Kidney tubule cell (primary cell): ENCODE data around the gene BOC.
"Not testable (repeated sequence)": the region's sequence is repeated elsewhere in the genome, so short reads cannot be mapped to it uniquely, and the experiment has no call there.

ENCODE experiments used
- DNase-seq: peaks from one replicate; pipeline ENCODE4 v3.0.0-alpha.2; 2018; ENCODE audit warnings: low spot score

Gene BOC, protein sequence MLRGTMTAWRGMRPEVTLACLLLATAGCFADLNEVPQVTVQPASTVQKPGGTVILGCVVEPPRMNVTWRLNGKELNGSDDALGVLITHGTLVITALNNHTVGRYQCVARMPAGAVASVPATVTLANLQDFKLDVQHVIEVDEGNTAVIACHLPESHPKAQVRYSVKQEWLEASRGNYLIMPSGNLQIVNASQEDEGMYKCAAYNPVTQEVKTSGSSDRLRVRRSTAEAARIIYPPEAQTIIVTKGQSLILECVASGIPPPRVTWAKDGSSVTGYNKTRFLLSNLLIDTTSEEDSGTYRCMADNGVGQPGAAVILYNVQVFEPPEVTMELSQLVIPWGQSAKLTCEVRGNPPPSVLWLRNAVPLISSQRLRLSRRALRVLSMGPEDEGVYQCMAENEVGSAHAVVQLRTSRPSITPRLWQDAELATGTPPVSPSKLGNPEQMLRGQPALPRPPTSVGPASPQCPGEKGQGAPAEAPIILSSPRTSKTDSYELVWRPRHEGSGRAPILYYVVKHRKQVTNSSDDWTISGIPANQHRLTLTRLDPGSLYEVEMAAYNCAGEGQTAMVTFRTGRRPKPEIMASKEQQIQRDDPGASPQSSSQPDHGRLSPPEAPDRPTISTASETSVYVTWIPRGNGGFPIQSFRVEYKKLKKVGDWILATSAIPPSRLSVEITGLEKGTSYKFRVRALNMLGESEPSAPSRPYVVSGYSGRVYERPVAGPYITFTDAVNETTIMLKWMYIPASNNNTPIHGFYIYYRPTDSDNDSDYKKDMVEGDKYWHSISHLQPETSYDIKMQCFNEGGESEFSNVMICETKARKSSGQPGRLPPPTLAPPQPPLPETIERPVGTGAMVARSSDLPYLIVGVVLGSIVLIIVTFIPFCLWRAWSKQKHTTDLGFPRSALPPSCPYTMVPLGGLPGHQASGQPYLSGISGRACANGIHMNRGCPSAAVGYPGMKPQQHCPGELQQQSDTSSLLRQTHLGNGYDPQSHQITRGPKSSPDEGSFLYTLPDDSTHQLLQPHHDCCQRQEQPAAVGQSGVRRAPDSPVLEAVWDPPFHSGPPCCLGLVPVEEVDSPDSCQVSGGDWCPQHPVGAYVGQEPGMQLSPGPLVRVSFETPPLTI

DNA sequence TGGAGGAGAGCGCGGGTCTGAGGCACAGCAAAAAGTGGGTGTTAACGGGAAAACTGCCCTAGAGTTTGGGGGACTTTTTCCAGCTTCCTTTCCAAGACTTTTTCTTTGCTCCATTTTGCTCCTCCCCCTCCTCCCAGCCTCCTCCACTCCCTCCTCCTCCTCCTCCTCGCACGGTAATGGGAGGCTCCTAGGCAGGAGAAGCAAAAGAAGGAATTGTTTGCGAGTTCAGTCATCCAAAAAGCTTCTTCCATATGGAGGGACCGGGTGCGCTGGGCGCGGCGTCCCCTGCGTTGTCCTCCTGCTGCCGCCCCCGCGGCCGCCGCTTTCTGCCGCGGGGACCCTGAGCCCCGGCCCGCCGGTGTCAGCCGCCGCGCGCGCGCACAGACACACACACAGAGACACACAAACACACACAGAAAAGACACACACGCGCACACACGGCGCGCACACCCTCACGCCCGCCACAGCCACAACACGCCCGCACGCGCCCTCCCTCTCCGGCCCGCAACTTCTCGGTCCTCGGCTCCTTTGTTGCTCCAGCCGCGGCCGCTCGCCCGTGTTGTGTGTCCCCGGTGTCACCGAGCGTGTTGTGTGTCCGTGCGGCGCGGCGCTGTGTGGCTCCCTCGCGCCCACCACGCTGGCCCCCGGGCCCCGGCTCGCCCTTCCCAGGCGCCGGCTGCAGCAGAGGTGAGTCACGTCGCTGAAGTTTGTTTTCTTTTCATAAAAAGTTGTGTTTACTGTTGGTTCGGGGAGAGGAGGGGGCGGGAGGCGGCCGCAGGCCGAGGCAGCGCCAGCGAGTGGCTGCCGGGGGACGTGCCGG is at the start of gene BOC:
BOC (plus strand) TSS at position 228 of the 820 bp plus-strand sequence. CDS start 38,246 bp downstream, outside the sequence.
- DNase-seq: peak; percentile 57

DNA sequence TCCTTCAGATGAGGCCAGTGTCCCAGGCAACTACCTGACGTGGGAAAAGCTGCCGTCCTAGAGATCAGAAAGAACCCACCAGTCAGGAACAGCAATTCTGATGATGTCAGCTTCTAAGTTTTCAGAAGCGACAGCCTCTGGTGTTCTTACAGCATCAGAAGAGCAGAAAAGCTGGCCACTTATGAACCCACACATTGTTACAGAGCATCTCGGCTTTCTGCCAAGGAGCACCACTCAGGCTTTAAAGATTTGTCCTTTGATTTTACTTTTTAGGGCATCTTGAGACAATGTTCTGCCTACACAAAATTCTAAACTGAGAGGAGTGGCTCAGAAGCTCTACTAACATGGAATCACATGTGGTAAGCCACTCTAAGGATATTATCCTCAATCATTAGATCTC is 49.7 kb upstream of the BOC start:
- no peak for DNase-seq

DNA sequence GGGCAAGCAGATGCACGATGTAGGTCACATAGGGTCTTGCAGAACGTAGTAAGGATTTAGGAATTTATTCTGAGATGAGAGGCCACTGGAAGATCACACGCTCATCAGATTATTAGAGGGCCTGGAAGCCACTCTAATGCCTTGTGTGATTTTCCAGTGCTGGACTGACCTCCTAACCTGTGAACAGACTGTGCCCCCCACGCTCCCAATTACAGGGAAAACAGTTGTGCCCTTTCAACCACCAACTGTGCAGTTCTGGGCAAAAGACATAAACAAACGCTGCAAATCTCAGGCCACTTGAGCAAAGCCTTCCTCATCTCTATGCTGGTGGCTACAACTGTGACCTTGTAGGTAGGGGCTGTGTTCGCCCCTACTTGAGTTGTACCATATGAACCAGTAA is 48.2 kb upstream of the BOC start:
- DNase-seq: no peak

DNA sequence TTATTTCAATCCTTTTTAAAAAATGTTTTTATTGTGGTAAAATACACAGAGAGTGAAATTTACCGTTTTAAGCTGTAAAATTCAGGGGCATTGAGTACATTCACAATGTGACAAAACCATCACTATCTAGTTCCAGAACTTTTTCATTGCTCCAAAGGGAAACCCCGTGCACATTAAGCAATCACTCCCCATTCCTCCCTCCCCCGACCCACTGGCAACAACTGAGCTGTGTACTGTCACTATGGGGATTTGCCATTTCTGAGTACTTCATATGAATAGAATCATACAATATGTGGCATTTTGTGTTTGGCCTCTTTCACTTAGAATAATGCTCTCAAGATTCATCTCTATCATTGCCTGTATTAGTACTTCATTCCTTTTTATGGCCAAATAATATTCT is 45.5 kb upstream of the BOC start:
- DNase-seq: no peak

DNA sequence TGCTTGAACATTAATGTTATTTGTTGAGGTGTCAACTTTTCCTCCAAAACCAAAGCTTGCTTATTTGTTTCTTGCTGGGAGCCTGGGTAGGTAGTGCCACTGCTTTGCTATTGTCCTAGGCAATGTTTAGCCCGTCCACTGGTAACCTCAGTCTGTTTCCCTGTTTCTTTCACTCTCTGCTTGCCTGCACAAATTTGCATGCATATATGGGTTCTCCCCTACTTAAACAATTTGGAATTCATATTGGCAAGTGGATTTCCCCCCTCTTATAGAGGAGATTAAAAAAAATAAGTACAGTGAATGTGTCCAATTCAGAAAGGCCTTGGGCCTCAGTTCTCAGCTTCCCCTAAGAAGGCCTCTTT is 45.0 kb upstream of the BOC start:
- no peak for DNase-seq

DNA sequence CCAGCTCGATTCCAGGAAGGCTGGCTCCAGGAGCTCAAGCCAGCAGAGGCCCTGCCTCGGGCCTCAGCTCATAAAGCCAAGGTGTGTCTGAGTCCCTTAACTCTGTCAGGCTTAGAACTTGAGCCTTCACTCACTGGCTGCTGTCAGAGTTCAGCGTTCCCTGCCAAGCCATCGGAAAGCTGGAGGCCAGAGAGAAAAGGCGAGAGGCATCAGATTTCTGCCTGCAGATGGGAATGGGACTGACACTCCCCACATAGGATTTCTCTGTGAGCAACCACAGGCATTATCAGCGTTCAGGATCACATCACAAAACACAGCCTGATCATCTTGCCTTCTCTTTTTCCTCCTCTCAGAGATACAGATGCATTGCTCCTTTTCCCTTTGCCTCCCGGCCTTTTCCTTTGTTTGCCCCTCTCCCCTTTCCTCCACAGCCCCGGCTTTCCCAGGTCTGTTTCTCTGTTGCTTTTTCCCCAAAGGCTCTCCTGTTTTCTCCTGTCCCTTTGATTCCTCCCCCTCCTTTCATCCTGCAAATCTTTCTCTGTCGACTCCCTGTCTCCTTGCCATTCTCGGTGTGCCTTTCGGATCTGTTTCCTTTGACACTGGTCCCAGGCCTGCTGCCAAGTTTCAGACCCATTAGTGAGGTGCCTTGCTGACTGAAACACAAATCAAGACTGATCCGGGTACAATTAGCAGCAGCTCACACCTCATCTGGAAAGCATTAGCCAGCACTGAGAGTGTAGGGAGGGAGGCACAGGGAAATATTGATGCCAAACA is 44.5 kb upstream of the BOC start:
- peak; percentile 8 for DNase-seq

DNA sequence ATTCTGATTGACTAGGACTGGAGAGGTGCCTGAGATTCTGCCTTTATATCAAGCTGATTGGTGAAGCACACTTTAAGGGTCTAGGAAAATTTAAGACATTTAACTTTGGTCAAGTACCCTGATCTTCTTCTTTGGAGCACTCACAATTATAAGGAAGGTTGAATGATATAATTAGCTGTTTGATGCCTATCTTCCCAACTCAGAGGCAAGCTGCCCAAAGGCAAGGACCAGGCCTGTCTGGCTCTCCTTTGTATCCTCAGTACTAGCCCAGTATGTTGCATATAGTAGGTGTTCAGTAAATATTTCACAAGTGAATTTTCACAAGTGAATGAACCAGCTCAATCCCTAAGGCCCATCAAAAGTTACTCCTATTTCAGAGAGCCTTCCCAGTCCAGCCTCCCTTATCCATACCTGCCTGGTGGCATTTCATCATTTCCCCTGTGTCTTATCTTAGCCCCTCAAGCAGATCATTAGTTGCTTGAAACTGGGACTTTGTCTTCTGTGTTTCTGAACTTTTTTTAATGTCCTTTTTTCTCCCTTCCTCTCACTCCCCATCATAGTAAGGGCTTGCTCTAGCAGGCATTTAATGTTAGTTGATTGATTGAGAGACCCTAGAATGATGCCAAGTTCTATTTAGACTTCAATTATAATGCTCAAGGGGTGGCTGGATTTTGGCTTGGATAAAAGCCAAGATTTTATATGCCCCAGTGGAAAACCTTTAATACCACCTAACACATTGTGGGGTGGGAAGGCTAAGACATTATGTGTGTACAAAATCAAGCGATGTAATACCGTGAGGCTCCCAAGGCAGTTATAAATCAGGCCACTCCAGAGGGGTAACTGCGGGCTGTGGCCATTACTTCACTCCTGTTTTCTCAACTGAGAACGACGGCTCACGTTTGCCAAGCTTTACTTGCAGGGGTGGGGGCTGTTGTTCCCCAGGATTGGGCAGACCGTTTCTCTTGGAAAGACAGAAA is 43.2 kb upstream of the BOC start:
- no peak for DNase-seq

DNA sequence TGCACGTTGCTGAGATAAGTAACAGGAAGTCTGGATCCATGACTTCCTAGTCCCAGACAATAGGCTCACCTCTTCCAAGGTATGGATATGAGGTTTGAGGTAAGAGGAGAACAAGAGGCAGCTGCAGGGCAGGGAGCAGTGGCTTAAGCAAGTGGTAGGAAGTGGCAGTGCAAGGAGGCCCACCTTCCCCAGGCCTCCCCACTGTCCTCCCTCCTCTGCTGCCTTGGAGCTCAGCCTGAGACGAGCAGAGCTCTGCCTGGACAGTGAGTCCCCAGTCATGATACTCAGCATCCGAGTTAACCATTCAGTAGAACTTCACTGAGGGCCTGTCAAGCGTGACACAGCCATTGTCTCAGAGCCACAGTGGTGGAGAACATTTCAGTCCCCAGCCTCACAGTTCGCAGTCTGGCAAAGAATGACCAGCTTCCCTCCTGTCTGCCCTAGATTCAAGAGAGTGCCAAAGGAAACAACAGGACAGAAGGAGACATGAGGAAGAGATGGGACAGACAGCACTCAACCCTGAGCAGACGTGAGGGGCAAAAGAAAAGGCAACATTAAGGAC is 41.4 kb upstream of the BOC start:
- peak; percentile 22 for DNase-seq

DNA sequence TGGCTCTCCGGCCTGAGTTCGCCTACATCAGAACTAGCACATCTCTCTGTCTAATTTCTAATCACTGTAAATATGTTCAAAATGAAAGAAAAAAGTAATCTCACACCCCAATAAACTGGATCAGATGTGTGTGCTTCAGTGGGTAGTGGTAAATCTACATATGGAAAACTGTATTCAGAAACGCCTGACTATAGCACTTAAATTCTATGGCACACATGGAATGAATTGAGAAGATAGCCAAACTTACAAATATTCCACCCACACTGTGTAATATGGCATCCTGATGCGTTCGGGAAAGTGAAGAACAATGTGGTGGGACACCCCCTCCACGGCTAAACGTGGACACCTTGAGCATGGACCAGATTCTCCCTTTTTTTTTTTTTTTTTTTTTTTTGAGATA is 40.6 kb upstream of the BOC start:
- DNase-seq: no peak

DNA sequence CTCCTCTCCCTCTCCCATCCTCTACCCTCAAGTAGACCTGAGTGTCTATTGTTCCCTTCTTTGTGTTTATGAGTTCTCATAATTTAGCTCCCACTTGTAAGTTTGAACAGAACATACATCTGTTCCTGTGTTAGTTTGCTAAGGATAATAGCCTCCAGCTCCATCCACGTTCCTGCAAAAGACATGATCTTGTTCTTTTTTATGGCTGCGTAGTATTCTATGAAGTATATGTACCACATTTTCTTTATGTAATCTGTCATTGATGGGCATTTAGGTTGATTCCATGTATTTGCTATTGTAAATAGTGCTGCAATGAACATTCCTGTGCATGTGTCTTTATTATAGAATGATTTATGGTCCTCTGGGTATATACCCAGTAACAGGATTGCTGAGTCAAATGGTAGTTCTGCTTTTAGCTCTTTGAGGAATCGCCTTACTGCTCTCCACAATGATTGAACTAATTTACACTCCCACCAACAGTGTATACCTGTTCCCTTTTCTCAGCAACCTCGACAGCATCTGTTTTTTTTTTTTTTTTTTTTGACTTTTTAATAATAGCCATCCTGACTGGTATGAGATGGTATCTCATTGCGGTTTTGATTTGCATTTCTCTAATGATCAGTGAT is 39.6 kb upstream of the BOC start:
- DNase-seq: not testable (repeated sequence)

DNA sequence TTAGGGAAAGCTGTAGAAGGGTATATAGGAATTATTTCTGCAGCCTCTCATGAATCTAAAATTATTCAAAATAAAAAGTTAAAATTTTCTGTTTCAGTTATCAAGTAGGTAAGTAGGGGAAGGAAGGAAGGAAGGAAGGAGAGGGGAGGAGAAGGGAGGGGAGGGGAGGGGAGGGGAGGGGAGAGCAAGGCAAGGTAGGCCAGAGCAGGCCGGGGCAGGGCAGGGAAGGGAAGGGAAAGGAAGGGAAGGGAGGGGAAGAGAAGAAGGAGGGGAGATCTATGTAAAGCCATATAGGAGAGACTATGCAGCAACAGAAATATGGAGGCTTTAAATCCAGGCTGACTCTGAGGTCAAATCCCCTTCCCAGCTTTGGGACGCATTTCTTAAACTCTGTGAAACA is 38.3 kb upstream of the BOC start:
- no peak for DNase-seq

DNA sequence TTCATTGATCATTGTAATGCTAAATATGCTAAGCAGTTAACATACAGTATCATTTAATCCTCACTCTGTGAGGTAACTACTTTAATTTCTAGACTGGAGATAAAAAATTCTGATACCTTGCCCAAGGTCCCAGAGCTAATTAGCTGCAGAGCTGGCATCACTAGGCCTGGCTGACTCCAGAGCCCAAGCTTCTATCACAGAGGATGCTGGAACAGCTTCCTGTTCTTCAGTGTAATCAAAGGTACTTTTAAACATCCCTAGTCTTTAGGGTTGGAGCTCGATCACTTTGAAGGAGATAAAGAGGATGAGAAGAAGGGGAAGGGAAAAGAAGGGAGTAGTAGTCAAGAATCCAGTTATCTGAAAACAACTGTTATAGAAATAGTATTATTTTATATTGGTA is 37.1 kb upstream of the BOC start:
- no peak for DNase-seq

DNA sequence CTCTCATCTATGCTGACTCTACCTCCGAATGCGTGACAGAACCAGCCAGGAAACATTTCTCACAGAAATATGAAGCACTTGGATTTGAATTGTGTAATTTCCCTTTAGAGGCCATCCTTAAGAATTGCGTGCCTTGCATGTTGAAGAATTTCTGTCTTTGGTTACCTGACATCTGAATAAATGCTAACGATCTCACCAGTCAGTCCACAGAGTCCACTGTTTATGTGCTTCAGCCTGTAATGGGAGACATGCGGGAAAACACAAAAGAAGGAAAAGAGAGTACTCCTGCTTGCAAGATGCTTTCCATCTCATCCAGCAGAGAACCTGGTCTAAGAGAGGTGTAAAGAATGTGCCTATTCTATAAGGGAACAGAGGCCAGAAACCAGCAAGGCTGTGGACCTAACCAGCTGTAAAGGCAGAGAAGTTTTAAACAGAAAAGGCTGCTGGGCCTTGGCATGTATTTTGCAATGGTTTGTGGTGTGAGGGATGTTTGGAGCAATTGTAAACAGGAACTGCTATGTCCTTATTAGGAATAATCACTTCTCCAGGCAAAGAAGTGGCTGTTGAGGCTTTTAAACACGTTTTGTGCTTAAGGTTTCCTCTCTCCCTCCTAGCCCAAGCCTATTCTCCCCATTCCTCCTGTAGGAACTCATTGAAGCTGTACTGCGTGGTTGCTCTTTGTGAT is 36.4 kb upstream of the BOC start:
- DNase-seq: no peak

DNA sequence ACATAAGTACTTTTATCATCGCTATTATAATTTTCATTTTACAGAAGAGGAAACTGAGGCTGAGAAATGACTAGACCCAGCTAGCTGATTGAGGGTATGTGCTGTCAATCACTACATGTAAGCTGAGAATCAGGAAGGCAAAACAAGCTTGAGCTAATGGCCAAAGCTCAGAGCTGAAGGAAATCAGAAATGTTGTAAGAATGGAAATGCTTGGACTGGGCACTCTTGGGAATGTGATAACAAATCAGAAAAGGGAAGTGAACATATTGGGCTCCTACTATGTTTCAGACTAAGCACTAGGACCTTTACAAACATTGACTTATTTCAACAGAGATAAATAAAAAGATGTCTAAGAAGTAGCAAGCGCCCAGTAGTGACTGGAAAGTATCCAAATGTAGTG is 33.8 kb upstream of the BOC start:
- DNase-seq: no peak

DNA sequence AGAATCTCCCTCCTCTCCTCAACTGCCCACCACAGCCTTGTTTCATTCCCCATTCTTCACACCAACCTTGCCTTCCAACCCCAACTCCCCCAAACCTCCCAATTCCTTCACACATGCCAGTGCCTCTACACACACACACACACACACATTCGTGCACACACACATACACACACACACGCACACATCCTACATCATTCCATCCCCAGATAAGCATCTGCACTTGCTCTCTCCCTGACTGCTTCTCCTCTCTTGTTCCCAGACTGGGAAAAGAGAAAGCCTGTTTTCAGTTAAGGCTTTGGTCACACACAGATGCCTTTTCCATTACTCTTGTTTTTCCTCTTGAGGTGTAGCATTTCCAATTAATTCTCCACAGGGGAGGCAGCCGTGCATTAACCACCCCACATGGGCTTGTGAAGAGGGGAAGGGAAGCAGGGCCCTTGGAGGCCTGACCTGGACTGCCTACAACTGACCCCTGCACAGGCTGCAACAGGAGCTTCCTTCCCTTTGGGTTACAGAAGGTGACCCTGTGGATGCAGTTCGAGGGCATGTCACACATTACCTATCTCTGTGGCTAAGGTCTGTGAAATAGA is 32.0 kb upstream of the BOC start:
- no peak for DNase-seq

DNA sequence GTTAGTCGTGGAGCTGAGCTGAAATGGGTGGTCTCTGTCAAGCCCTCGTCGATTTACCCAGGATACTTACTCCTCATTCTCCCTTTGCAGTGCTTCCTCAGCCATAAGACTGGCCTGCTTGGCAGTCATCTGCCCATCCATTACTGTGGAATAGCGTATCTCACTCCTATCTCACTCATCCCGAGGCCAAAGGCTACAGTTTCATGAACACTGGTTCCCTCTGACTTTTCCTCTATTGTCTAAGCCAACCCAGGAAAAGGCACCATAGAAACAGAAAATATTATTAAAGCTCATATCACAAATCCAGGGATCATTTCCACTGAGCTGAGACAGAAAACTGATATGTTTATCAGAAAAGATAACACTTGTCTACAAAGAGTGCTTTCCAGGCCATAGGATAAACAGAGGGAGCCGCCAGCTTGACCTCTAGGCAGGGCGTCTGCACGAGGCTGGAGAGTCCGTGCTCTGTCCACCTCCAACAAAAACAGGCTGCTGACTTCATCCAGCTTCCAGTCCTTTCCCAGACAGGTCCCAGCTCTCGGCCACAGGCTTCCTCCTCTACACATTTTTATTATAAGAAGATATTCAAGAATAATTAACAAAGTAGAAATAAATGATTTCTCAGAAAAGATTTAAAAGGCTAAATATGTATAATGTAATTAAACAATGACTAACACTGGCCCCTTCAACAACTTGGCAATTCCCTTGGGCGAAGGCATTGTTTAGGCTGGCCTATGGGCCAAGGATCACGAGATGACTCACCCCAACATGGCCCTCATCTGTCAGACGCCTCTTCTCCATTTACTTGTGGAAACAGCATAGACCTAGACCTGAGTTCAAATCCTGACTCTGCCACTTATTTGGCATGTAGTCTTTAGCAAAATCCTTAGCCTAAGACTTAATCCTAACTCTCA is 27.4 kb upstream of the BOC start:
- no peak for DNase-seq

DNA sequence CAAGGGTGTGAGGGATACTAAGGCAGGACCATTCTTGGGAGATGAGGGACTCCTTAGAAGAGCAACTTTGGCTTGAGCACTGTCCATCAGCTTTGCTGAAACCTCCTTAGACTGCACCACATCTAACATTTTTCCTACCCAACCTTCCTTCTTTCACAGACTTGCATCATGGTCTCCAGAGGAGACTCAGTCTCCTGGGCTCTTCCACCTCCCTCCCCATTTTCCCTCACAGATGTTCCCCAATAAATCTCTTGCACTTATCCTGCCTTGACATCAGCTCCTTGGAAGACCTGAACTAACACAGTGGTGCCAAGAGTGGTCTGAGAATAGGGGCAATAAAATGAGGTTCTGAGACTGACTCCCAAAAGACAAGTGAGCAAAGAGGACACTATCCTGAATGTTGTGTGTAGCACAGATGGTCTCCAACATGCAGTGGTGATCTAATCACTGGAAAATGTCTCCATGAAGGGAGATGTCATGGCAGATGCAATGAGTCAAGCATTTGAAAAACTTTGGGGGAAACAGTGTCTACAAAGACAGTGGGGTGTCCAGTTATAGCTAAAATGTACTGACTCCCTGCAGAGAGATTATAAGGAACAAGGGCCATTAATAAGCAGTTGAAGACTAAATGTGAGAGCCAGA is 26.0 kb upstream of the BOC start:
- no peak for DNase-seq
